ENCODE measurements around the gene GRM1.

GRM1 gene

DNA sequence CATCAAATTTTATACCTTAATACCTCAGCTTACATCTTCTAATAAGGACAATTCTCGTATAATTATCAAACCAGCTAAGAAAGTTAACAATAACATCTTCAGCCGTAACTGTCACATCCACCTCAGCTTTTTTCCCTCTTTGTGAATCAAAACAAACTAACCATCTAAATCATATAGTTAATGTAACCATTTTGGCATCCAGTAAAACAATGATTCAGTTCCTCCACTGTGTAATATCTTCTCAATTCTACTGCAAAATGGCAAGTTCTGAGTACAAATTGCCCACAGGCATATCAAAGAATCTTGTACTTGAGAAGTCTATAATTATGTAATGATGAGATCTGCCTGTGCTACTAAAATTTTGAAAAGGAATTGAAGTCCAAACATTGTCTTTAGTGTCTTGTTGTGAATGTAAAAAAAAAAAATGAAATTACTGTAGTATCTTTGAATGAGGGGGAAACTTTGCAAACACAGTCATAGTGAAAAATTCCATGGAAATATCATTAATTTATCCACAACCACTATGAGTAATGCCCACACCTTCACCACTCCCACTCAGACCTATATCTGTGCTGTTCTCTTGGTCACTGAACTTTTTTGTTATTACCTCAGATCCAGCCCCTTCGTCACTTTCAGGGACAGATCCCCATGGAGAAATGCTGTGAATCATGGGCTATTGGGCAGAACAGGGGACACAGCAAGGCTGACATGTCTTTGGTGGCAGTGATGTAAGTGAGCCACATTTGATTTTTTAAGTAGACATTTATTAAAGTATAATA lies 336.1 kb downstream of the GRM1 start:
- H3K9me3 ChIP-seq (ENCODE audit: control insufficient read depth, low read length), result no peaks in the 10 kb centered on the region
- H3K27me3 ChIP-seq (ENCODE audit: control insufficient read depth, insufficient read depth, low read length), result no peaks in the 10 kb centered on the region
- no peaks in the 10 kb centered on the region for H3K36me3 ChIP-seq (ENCODE audit: control insufficient read depth, insufficient read depth, low read length)
- H3K4me1 ChIP-seq (ENCODE audit: control insufficient read depth, insufficient read depth, low read length), result no peaks in the 10 kb centered on the region
- no peak overlapping the region for H3K4me3 ChIP-seq (ENCODE audit: low read length)
- no peak overlapping the region for H3K9ac ChIP-seq (ENCODE audit: low read length)

DNA sequence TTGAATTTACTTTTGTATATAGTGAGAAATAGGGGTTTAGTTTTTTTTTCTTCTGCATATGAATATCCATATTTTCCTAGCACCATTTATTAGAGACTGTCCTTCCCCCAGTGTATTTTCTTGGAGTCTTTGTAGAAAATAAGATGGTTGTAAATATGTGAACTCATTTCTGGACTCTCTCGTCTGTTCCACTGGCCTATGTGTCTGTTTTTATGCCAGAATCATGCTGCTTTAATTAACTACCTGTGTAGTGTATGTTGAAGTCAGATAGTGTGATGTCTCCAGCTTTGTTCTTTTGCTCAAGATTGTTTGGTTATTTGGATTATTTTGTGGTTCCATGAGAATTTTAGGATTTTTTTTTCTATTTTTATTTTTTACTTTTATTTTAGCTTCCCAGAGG lies 338.2 kb downstream of the GRM1 start:
- no peak overlapping the region for H3K4me3 ChIP-seq (ENCODE audit: low read length)
- H3K4me1 ChIP-seq (ENCODE audit: control insufficient read depth, insufficient read depth, low read length), result no peaks in the 10 kb centered on the region
- H3K27me3 ChIP-seq (ENCODE audit: control insufficient read depth, insufficient read depth, low read length), result no peaks in the 10 kb centered on the region
- no peaks in the 10 kb centered on the region for H3K9me3 ChIP-seq (ENCODE audit: control insufficient read depth, low read length)
- H3K36me3 ChIP-seq (ENCODE audit: control insufficient read depth, insufficient read depth, low read length), result no peaks in the 10 kb centered on the region
- no peak overlapping the region for H3K9ac ChIP-seq (ENCODE audit: low read length)

DNA sequence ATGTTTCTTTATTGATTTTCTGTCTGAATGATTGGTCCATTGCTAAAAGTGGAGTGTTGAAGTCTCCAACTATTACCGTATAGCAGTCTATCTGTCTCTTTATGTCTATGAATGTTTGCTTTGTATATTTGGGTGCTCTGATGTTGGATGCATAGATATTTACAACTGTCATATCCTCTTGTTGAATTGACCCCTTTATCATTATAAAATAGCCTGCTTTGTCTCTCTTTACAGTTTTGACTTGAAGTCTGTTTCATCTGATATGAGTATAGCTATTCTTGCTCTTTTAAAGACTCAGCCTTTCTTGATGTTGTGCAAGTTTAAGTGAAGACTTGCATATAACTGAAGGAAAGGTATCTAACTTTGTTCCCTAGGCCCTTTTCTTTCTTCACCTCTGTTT lies 341.0 kb downstream of the GRM1 start:
- H3K36me3 ChIP-seq (ENCODE audit: control insufficient read depth, insufficient read depth, low read length), result no peaks in the 10 kb centered on the region
- no peaks in the 10 kb centered on the region for H3K27me3 ChIP-seq (ENCODE audit: control insufficient read depth, insufficient read depth, low read length)
- H3K9ac ChIP-seq (ENCODE audit: low read length), result no peak overlapping the region
- no peak overlapping the region for H3K4me3 ChIP-seq (ENCODE audit: low read length)
- H3K9me3 ChIP-seq (ENCODE audit: control insufficient read depth, low read length), result no peaks in the 10 kb centered on the region
- H3K4me1 ChIP-seq (ENCODE audit: control insufficient read depth, insufficient read depth, low read length), result no peaks in the 10 kb centered on the region

DNA sequence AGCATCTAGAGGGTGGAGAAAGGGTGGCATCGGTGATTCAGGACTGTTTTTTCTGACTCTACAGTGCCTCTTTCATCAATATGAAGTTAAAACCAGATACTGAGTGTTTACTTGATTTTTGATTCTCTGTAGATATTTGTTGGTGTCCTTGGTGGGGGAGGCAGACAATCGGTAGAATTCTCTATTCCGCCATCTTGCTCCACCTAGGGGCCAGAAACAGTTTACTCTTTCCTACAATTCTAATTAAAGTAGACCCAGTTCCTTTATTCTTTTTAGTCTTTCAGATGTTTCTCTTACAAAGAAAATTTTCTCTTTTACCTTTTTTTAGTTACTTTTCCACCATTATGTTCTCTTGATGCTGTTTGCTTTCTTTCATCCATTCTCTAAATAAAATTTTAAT lies 352.6 kb downstream of the GRM1 start:
- H3K9me3 ChIP-seq (ENCODE audit: control insufficient read depth, low read length), result no peaks in the 10 kb centered on the region
- H3K36me3 ChIP-seq (ENCODE audit: control insufficient read depth, insufficient read depth, low read length), result no peaks in the 10 kb centered on the region
- no peak overlapping the region for H3K4me3 ChIP-seq (ENCODE audit: low read length)
- no peak overlapping the region for H3K9ac ChIP-seq (ENCODE audit: low read length)
- H3K27me3 ChIP-seq (ENCODE audit: control insufficient read depth, insufficient read depth, low read length), result no peaks in the 10 kb centered on the region
- no peaks in the 10 kb centered on the region for H3K4me1 ChIP-seq (ENCODE audit: control insufficient read depth, insufficient read depth, low read length)

DNA sequence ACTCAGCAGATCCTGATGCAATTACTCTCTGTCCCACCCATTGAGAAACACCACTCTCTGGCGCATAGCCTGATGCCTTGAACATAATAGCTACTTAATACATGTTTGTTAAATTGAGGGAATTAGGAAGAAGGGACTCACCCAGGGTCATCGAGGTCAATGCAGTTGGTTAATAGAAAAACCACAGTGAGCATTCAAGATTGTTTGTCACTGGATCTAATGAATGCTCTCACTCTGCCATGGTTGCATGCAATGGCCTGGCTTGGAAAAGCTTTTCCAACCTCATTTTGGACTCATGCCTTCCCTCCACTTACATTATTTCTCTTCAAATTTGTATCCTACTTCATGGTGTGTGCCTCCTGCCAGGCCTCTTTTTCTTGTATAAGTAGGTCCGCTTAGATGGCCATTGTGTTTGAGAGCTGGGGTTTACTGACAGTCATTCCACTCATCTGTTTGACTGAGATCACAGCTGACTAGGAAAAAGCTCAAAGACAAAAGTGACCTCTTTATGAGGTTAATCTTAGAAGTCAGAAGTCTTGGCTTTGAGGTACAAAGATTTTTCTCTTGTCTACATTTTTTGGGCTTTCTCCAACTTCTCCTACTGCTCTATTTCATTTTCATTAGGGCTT lies 360.0 kb downstream of the GRM1 start:
- Histone ChIP-seq H3K9ac (ENCODE audit: low read length) (no peak overlapping the region), H3K4me1 (ENCODE audit: control insufficient read depth, insufficient read depth, low read length) (no peaks in the 10 kb centered on the region), H3K36me3 (ENCODE audit: control insufficient read depth, insufficient read depth, low read length) (no peaks in the 10 kb centered on the region), H3K9me3 (ENCODE audit: control insufficient read depth, low read length) (no peaks in the 10 kb centered on the region), H3K4me3 (ENCODE audit: low read length) (no peak overlapping the region), H3K27me3 (ENCODE audit: control insufficient read depth, insufficient read depth, low read length) (no peaks in the 10 kb centered on the region)

DNA sequence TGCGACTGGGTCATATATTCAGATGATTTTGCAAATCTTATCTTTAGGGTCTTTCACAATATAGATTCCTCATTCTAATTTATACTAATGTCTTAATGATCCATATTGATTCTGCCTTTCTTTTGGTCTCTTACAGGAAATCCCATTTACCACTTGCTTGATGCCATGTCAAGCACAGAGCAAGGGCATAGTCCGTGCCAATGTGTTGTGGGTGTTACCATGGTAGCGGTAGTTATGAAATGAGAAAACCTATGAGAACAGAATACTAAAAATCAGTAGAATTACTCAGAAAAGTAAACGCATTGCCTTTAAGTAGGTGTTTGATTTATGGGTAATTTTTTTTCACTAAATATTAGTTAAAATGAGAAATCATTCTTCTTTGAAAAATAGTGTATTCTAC lies 360.9 kb downstream of the GRM1 start:
- Histone ChIP-seq H3K36me3 (ENCODE audit: control insufficient read depth, insufficient read depth, low read length) (no peaks in the 10 kb centered on the region), H3K9ac (ENCODE audit: low read length) (no peak overlapping the region), H3K4me1 (ENCODE audit: control insufficient read depth, insufficient read depth, low read length) (no peaks in the 10 kb centered on the region), H3K9me3 (ENCODE audit: control insufficient read depth, low read length) (no peaks in the 10 kb centered on the region), H3K27me3 (ENCODE audit: control insufficient read depth, insufficient read depth, low read length) (no peaks in the 10 kb centered on the region), H3K4me3 (ENCODE audit: low read length) (no peak overlapping the region)

DNA sequence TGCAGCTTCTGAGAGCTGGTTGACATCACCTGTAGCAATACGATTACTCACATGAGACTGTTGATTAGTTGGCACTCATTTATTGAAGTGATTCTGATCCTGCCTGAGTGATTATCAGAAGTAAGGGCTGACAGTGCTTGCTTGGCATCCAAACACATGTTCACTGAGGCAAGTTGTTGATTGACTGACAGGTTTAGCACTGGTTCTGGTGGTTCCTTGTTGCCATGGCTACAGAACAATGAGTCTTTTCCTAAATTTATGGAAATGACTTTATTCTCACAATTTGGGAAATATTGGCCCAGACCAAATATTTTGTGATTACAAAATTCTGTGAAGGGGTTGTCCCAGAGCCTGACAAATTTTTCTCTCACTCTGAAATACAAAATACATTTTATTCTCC lies 368.8 kb downstream of the GRM1 start:
- H3K36me3 ChIP-seq (ENCODE audit: control insufficient read depth, insufficient read depth, low read length), result no peaks in the 10 kb centered on the region
- no peaks in the 10 kb centered on the region for H3K9me3 ChIP-seq (ENCODE audit: control insufficient read depth, low read length)
- H3K4me3 ChIP-seq (ENCODE audit: low read length), result no peak overlapping the region
- H3K9ac ChIP-seq (ENCODE audit: low read length), result no peak overlapping the region
- no peaks in the 10 kb centered on the region for H3K27me3 ChIP-seq (ENCODE audit: control insufficient read depth, insufficient read depth, low read length)
- no peaks in the 10 kb centered on the region for H3K4me1 ChIP-seq (ENCODE audit: control insufficient read depth, insufficient read depth, low read length)

DNA sequence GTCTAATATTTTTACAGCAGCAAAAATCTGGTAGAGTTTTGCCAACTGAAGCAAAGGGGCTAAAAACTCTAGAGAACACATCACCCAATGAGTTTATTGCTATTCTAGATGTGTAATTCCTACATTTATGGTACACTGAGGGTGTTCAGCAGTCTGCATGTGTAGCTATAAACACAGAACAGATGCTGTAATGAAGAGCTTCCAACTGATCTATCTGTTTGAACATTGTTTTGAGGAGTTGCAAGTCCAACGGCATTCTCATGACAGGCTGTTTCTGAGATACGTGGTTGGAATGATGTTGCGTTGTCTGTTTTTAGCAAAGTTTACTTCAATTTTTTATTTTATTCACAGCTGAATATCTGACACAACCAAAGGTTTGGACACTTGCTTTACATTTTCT lies 373.6 kb downstream of the GRM1 start:
- Histone ChIP-seq H3K9ac (ENCODE audit: low read length) (no peak overlapping the region), H3K4me3 (ENCODE audit: low read length) (no peak overlapping the region), H3K9me3 (ENCODE audit: control insufficient read depth, low read length) (no peaks in the 10 kb centered on the region), H3K27me3 (ENCODE audit: control insufficient read depth, insufficient read depth, low read length) (no peaks in the 10 kb centered on the region), H3K36me3 (ENCODE audit: control insufficient read depth, insufficient read depth, low read length) (no peaks in the 10 kb centered on the region), H3K4me1 (ENCODE audit: control insufficient read depth, insufficient read depth, low read length) (no peaks in the 10 kb centered on the region)

DNA sequence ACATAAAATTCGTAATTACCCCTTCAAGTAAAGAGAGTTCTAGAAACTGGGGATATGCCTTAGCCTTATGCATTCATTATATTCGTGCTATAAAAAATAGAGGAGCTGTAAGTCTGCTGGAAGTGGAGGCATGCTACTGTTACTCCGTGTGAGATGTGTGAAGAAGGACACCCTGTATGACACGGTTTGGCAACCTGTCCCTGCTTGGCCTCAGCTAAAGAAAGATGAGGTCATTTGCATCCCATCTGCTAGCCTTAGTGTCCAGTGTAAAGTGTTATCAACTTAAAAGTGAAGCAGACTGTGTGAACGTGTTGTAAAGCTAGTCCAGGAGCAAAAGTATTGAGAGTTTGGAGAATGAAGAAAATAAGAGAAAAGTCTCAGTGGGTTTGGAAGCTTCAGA lies 379.7 kb downstream of the GRM1 start:
- Histone ChIP-seq H3K4me1 (ENCODE audit: control insufficient read depth, insufficient read depth, low read length) (no peaks in the 10 kb centered on the region), H3K27me3 (ENCODE audit: control insufficient read depth, insufficient read depth, low read length) (no peaks in the 10 kb centered on the region), H3K36me3 (ENCODE audit: control insufficient read depth, insufficient read depth, low read length) (no peaks in the 10 kb centered on the region), H3K9ac (ENCODE audit: low read length) (no peak overlapping the region), H3K4me3 (ENCODE audit: low read length) (no peak overlapping the region), H3K9me3 (ENCODE audit: control insufficient read depth, low read length) (no peaks in the 10 kb centered on the region)

DNA sequence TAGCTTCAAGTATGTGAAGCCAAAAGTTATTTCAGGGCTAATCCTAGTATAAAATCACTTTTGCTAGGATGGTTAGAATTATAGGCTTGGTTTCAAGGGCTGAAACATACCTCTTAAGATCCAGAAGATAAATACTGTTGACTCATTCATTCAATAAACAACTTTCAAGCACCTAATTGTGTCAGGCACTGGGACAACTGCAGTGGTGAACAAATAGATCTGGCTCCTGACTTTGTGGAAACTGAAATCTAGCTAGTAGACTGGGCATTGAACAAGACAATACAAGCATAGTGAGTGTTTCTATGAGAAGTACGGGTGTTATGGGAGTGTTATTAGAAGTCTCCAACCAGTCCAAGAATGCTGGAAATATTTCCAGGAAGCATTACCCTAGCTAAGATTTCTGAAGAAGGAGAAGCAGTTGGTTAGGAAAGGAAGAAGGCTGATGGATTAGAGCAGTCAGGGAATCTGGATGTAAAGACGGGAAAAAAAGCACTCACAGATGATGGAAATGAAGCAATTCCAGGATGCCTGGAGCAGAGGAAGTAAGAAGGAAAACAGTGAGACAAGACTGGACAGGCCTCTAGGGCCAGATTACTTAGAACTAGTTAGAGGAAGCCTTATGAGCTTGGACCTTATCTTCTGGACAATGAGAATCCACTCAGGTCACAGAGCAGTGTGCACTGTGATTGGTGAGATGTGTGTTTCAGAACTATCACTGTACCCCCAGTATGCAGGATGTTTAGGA lies 382.2 kb downstream of the GRM1 start:
- H3K36me3 ChIP-seq (ENCODE audit: control insufficient read depth, insufficient read depth, low read length), result no peaks in the 10 kb centered on the region
- no peaks in the 10 kb centered on the region for H3K4me1 ChIP-seq (ENCODE audit: control insufficient read depth, insufficient read depth, low read length)
- H3K4me3 ChIP-seq (ENCODE audit: low read length), result no peak overlapping the region
- no peaks in the 10 kb centered on the region for H3K27me3 ChIP-seq (ENCODE audit: control insufficient read depth, insufficient read depth, low read length)
- H3K9me3 ChIP-seq (ENCODE audit: control insufficient read depth, low read length), result no peaks in the 10 kb centered on the region
- no peak overlapping the region for H3K9ac ChIP-seq (ENCODE audit: low read length)

DNA sequence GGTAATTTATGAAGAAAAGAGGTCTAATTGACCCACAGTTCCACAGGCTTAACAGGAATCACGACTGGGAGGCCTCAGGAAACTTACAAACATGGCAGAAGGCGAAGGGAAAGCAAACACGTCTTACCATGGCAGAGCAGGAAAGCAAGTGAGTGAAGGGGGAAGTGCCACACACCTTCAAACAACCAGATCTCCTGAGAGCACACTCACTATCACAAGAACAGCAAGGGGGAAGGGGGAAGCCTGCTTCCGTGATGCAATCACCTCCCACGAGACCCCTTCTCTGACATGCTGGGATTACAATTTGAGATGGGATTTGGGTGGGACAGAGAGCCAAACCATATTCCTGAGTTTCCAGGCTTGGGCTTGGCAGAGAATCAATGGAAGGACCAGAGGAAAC lies 390.7 kb downstream of the GRM1 start:
- H3K4me3 ChIP-seq (ENCODE audit: low read length), result no peak overlapping the region
- no peaks in the 10 kb centered on the region for H3K9me3 ChIP-seq (ENCODE audit: control insufficient read depth, low read length)
- no peak overlapping the region for H3K9ac ChIP-seq (ENCODE audit: low read length)
- H3K4me1 ChIP-seq (ENCODE audit: control insufficient read depth, insufficient read depth, low read length), result no peaks in the 10 kb centered on the region
- H3K36me3 ChIP-seq (ENCODE audit: control insufficient read depth, insufficient read depth, low read length), result no peaks in the 10 kb centered on the region
- H3K27me3 ChIP-seq (ENCODE audit: control insufficient read depth, insufficient read depth, low read length), result no peaks in the 10 kb centered on the region

DNA sequence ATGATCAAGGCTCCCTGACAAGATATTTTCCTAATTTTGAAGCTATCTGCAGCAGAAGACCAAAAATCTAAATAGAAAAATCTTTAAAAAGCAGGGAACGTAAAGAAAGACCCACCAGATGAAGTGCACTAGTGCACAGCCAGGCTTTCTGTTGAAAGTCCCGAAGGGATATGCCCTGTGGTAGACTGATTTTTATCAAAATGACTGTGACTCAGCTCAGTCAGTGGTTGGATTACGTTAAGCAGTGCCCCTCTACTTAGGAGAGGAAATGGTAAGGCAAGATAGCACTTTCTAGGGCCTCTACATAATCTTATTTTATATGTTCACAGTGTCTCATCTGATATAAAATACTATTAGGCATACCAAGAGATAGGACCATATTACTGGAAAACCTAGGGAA lies 391.4 kb downstream of the GRM1 start:
- no peaks in the 10 kb centered on the region for H3K27me3 ChIP-seq (ENCODE audit: control insufficient read depth, insufficient read depth, low read length)
- H3K4me1 ChIP-seq (ENCODE audit: control insufficient read depth, insufficient read depth, low read length), result no peaks in the 10 kb centered on the region
- no peaks in the 10 kb centered on the region for H3K36me3 ChIP-seq (ENCODE audit: control insufficient read depth, insufficient read depth, low read length)
- H3K9ac ChIP-seq (ENCODE audit: low read length), result no peak overlapping the region
- no peaks in the 10 kb centered on the region for H3K9me3 ChIP-seq (ENCODE audit: control insufficient read depth, low read length)
- H3K4me3 ChIP-seq (ENCODE audit: low read length), result no peak overlapping the region
